KMS-11 (cell line): Measurements from ENCODE around the gene ARL5A.

ENCODE experiments used
- H2AFZ ChIP-seq: fragments of 200-600 bp; sonication (generic); 2 replicates; pipeline ENCODE4 v1.6.1; 2016; ENCODE audit warnings: antibody characterized with exemption, mixed run types, low read depth
- H3K27ac ChIP-seq: fragments of 200-600 bp; sonication (generic); 2 replicates; pipeline ENCODE4 v1.6.1; 2016; ENCODE audit warnings: mild to moderate bottlenecking, mixed run types
- H3K27me3 ChIP-seq: fragments of 200-600 bp; sonication (generic); 2 replicates; pipeline ENCODE4 v1.6.1; 2017; ENCODE audit warnings: mild to moderate bottlenecking, low read depth, mixed run types, moderate library complexity; ENCODE audit not compliant: insufficient read depth
- H3K36me3 ChIP-seq: fragments of 200-600 bp; sonication (generic); 2 replicates; pipeline ENCODE4 v1.6.1; 2017; ENCODE audit warnings: mild to moderate bottlenecking, mixed run types; ENCODE audit not compliant: insufficient read depth
- H3K4me1 ChIP-seq: fragments of 200-600 bp; sonication (generic); 2 replicates; pipeline ENCODE4 v1.6.1; 2016; ENCODE audit warnings: mild to moderate bottlenecking, low read depth, mixed run types; ENCODE audit not compliant: poor library complexity, severe bottlenecking
- H3K4me2 ChIP-seq: fragments of 200-600 bp; sonication (generic); 2 replicates; pipeline ENCODE4 v1.7.0; 2016; ENCODE audit warnings: mild to moderate bottlenecking, mixed run types
- H3K4me3 ChIP-seq: fragments of 200-600 bp; sonication (generic); IDR thresholded peaks from 2 replicates; pipeline ENCODE4 v1.6.1; 2017; ENCODE audit warnings: low read depth, low read length, mixed read lengths; ENCODE audit not compliant: insufficient read depth
- H3K79me2 ChIP-seq: fragments of 200-600 bp; sonication (generic); 2 replicates; pipeline ENCODE4 v1.6.1; 2016; ENCODE audit warnings: low read depth, mixed run types; ENCODE audit not compliant: insufficient read depth
- H3K9ac ChIP-seq: fragments of 200-600 bp; sonication (generic); 2 replicates; pipeline ENCODE4 v1.6.1; 2016; ENCODE audit warnings: mild to moderate bottlenecking, mixed run types
- H4K20me1 ChIP-seq: fragments of 200-600 bp; sonication (generic); 2 replicates; pipeline ENCODE4 v1.6.1; 2016; ENCODE audit warnings: mild to moderate bottlenecking, mixed run types; ENCODE audit not compliant: insufficient read depth
- TF ChIP-seq, protein P1 (sequence below): fragments of 200-600 bp; sonication (generic); conservative IDR thresholded peaks from 2 replicates; pipeline ENCODE4 v1.6.1; 2017; ENCODE audit warnings: low read depth, mild to moderate bottlenecking, antibody characterized with exemption, low read length, moderate library complexity, mixed read lengths

ARL5A gene

DNA sequence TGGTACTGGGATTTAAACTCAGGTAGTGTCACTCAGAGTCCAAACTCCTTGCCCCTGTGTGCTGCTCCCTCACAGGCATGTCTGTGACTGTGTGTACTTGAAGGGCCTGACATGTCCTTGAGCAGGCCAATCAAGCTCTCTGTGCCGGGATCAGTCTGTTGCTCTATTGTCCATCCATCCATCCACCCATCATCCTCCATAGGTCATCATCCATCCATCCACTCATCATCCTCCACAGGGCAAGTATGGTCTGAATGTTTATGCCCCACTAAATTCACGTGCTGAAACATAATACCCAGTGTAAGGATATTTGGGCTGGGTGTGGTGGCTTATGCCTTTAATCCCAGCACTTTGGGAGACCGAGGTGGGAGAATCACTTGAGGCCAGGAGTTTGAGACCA, 69.5 kb downstream of the ARL5A start:
- no peaks in the 10 kb centered on the region for H3K79me2 ChIP-seq
- no peak overlapping the region for H3K27ac ChIP-seq
- H4K20me1 ChIP-seq: no peaks in the 10 kb centered on the region
- no peak overlapping the region for H3K4me2 ChIP-seq
- H3K36me3 ChIP-seq: no peaks in the 10 kb centered on the region
- H3K27me3 ChIP-seq: no peaks in the 10 kb centered on the region
- no peaks in the 10 kb centered on the region for H3K4me1 ChIP-seq
- TF ChIP-seq, protein P1, sequence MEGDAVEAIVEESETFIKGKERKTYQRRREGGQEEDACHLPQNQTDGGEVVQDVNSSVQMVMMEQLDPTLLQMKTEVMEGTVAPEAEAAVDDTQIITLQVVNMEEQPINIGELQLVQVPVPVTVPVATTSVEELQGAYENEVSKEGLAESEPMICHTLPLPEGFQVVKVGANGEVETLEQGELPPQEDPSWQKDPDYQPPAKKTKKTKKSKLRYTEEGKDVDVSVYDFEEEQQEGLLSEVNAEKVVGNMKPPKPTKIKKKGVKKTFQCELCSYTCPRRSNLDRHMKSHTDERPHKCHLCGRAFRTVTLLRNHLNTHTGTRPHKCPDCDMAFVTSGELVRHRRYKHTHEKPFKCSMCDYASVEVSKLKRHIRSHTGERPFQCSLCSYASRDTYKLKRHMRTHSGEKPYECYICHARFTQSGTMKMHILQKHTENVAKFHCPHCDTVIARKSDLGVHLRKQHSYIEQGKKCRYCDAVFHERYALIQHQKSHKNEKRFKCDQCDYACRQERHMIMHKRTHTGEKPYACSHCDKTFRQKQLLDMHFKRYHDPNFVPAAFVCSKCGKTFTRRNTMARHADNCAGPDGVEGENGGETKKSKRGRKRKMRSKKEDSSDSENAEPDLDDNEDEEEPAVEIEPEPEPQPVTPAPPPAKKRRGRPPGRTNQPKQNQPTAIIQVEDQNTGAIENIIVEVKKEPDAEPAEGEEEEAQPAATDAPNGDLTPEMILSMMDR: no peak
- no peak overlapping the region for H3K4me3 ChIP-seq
- H2AFZ ChIP-seq: no peak overlapping the region
- H3K9ac ChIP-seq: no peak overlapping the region

DNA sequence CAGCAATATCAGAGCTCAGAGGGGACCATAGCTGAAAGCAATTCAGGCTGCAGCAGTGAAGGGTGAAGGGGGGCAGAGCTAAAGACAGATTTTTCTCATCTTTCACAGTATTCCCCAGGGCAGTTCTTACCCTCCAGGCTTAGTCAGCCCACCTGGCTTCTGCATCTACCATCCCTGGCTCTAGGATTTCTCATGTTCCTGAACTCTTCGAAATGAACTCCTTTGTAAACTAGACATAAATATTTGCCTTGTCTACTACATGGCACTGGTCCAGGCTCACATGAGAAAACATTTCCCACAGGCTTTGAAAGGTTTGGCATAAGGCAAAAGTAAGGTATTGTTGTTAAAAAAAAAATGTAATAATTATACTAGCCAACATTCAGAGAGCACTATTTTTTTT, 70.4 kb downstream of the ARL5A start:
- H2AFZ ChIP-seq: no peak overlapping the region
- no peak overlapping the region for H3K27ac ChIP-seq
- H4K20me1 ChIP-seq: no peaks in the 10 kb centered on the region
- no peaks in the 10 kb centered on the region for H3K36me3 ChIP-seq
- no peak overlapping the region for H3K9ac ChIP-seq
- no peak overlapping the region for H3K4me2 ChIP-seq
- no peaks in the 10 kb centered on the region for H3K27me3 ChIP-seq
- no peak overlapping the region for H3K4me3 ChIP-seq
- H3K4me1 ChIP-seq: no peaks in the 10 kb centered on the region
- TF ChIP-seq, protein P1: no peak
- H3K79me2 ChIP-seq: no peaks in the 10 kb centered on the region

DNA sequence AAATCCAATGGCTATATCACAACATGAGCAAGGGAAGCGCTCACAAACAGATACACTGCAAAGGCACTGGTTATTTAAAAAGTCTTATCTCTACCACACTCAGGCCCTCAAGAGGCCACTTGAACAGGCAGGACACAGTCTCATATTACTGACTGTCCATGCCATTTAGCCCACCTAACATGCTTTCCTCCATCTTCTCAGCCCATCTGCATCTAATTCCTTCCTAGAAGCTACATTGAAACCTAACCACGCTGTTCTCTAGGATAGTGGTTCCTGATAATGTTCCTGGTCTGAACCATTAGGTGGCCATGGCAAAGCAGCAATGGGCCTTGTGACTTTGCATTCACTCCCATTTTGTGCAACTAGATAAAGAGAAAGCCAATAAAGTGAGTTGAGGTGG, 71.4 kb downstream of the ARL5A start:
- H4K20me1 ChIP-seq: no peaks in the 10 kb centered on the region
- no peaks in the 10 kb centered on the region for H3K27me3 ChIP-seq
- TF ChIP-seq, protein P1: no peak
- no peaks in the 10 kb centered on the region for H3K79me2 ChIP-seq
- H3K4me2 ChIP-seq: no peak overlapping the region
- H3K27ac ChIP-seq: no peak overlapping the region
- H2AFZ ChIP-seq: no peak overlapping the region
- no peak overlapping the region for H3K4me3 ChIP-seq
- no peaks in the 10 kb centered on the region for H3K4me1 ChIP-seq
- no peak overlapping the region for H3K9ac ChIP-seq
- no peaks in the 10 kb centered on the region for H3K36me3 ChIP-seq

DNA sequence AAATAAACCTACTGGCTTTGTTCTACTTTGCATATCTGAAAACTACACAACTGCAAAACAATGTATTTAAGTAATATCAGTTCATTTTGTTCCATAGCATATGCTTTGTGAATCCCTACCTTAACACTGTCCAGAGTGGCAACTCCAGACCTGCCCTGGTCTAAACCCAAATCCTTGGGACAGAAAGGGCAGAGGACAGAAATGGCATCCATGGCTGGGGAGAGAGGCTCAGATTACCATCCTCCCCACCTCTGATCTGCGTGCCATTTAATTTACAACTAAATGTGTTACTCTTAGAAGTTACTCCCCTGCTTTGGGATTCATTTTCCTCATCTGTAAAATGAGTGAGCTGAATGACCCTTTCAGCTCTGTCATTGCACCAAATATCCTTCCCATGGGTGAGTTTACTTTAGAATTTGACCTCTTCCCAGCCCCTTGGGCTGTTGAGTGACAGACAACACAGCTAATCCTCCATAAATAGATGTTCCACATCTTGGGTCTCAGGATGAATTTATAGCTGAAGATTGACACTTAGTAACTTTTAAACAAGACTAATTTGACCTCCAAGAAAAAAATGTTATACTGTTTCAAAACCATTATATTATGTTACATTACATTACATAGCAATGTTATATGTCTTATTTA, 73.8 kb downstream of the ARL5A start:
- H3K4me1 ChIP-seq: no peaks in the 10 kb centered on the region
- H2AFZ ChIP-seq: no peak overlapping the region
- H3K4me2 ChIP-seq: no peak overlapping the region
- no peak overlapping the region for H3K4me3 ChIP-seq
- no peak overlapping the region for H3K27ac ChIP-seq
- H3K79me2 ChIP-seq: no peaks in the 10 kb centered on the region
- no peaks in the 10 kb centered on the region for H3K27me3 ChIP-seq
- H4K20me1 ChIP-seq: no peaks in the 10 kb centered on the region
- no peaks in the 10 kb centered on the region for H3K36me3 ChIP-seq
- no peak overlapping the region for H3K9ac ChIP-seq
- TF ChIP-seq, protein P1: no peak
